Measurements from ENCODE around the gene CAMTA1.

CAMTA1 gene

DNA sequence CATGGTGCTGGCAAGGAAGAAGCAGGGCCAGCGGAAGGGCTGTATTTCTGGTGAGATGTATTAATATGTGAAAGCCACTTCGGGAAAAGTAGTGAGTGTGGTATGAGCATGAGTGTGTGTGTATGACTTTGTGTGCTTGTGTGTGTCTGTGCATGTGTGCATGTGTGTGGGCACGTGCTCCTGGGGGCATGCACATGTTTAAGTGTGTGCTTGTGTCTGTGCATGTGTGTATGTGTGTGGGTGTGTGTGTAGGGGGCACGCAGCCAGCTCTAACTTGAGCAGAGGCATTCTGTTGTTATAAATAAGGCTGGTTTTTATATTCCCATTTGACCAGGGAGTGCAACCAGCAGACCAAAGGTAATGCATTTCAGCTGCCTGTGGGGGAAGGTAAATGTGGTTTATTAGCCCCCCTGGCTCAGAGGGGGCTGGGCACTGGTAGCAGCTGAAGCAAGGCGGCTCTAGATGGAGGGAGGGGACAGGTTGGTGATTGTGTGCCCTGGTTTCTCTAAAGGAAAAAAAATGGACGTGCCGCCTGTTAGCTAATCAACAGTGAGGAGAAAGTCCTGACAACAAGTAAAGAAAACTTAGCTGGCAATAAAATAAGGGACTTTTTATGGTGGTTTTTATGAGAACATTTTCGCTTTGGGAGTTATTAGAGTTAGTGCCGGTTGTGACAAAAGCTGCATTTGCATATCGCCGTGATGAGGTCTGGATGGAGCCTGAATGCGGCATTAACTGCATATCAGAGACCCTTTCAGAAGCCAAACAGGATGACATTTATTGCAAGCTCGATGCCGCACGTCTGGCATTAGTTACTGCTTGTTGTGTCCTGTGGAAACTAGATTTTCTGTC, 180.1 kb downstream of the CAMTA1 start (continued):
- TF ChIP-seq ZNF423 (tag by site-specific recombination; IDR thresholded peaks at IDR 0.05), result no peak
- TF ChIP-seq ZNF610 (tag by site-specific recombination; IDR thresholded peaks at IDR 0.05; ENCODE audit: borderline replicate concordance), result no peak
- TF ChIP-seq ZNF19 (tag by site-specific recombination; IDR thresholded peaks at IDR 0.05; ENCODE audit: low read depth), result no peak
- TF ChIP-seq SETDB1 (IDR thresholded peaks at IDR 0.05; ENCODE audit: insufficient read length, low read length), result no peak
- no peak for TF ChIP-seq ZNF426 (tag by site-specific recombination; IDR thresholded peaks at IDR 0.05)
- TF ChIP-seq YY1 (tag by site-specific recombination; IDR thresholded peaks at IDR 0.05), result no peak
- TF ChIP-seq SP2 (tag by site-specific recombination; IDR thresholded peaks at IDR 0.05), result no peak
- TF ChIP-seq ZFP41 (tag by site-specific recombination; IDR thresholded peaks at IDR 0.05; ENCODE audit: borderline replicate concordance), result no peak
- TF ChIP-seq ZFHX2 (tag by site-specific recombination; conservative IDR thresholded peaks at IDR 0.05), result peak; percentile 93
- TF ChIP-seq, protein P1, sequence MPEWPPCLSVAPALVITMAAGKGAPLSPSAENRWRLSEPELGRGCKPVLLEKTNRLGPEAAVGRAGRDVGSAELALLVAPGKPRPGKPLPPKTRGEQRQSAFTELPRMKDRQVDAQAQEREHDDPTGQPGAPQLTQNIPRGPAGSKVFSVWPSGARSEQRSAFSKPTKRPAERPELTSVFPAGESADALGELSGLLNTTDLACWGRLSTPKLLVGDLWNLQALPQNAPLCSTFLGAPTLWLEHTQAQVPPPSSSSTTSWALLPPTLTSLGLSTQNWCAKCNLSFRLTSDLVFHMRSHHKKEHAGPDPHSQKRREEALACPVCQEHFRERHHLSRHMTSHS (tag by site-specific recombination; IDR thresholded peaks at IDR 0.05), result no peak
- TF ChIP-seq, protein P2, sequence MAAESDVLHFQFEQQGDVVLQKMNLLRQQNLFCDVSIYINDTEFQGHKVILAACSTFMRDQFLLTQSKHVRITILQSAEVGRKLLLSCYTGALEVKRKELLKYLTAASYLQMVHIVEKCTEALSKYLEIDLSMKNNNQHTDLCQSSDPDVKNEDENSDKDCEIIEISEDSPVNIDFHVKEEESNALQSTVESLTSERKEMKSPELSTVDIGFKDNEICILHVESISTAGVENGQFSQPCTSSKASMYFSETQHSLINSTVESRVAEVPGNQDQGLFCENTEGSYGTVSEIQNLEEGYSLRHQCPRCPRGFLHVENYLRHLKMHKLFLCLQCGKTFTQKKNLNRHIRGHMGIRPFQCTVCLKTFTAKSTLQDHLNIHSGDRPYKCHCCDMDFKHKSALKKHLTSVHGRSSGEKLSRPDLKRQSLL (tag by site-specific recombination; IDR thresholded peaks at IDR 0.05), result no peak
- TF ChIP-seq RBAK (tag by site-specific recombination; IDR thresholded peaks at IDR 0.05), result no peak
- TF ChIP-seq ZNF561 (tag by site-specific recombination; IDR thresholded peaks at IDR 0.05; ENCODE audit: borderline replicate concordance), result no peak
- no peak for TF ChIP-seq ZNF138 (tag by site-specific recombination; IDR thresholded peaks at IDR 0.05; ENCODE audit: borderline replicate concordance)
- no peak for TF ChIP-seq ZBTB8A (tag by site-specific recombination; IDR thresholded peaks at IDR 0.05)
- no peak for TF ChIP-seq ZNF266 (tag by site-specific recombination; IDR thresholded peaks at IDR 0.05; ENCODE audit: low read depth)
- TF ChIP-seq FEZF1 (tag by site-specific recombination; IDR thresholded peaks at IDR 0.05), result no peak
- TF ChIP-seq, protein P3, sequence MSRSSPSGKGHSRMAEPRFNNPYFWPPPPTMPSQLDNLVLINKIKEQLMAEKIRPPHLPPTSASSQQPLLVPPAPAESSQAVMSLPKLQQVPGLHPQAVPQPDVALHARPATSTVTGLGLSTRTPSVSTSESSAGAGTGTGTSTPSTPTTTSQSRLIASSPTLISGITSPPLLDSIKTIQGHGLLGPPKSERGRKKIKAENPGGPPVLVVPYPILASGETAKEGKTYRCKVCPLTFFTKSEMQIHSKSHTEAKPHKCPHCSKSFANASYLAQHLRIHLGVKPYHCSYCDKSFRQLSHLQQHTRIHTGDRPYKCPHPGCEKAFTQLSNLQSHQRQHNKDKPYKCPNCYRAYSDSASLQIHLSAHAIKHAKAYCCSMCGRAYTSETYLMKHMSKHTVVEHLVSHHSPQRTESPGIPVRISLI (tag by site-specific recombination; IDR thresholded peaks at IDR 0.05), result no peak
- no peak for TF ChIP-seq ZNF626 (tag by site-specific recombination; IDR thresholded peaks at IDR 0.05)
- TF ChIP-seq ZNF391 (tag by site-specific recombination; IDR thresholded peaks at IDR 0.05; ENCODE audit: borderline replicate concordance, low read depth), result 0 out of 2 replicates have a peak, but pooled peaks have one; percentile 19
- TF ChIP-seq ZNF239 (tag by site-specific recombination; IDR thresholded peaks at IDR 0.05), result no peak
- no peak for TF ChIP-seq ZNF660 (tag by site-specific recombination; IDR thresholded peaks at IDR 0.05)
- TF ChIP-seq, protein P4, sequence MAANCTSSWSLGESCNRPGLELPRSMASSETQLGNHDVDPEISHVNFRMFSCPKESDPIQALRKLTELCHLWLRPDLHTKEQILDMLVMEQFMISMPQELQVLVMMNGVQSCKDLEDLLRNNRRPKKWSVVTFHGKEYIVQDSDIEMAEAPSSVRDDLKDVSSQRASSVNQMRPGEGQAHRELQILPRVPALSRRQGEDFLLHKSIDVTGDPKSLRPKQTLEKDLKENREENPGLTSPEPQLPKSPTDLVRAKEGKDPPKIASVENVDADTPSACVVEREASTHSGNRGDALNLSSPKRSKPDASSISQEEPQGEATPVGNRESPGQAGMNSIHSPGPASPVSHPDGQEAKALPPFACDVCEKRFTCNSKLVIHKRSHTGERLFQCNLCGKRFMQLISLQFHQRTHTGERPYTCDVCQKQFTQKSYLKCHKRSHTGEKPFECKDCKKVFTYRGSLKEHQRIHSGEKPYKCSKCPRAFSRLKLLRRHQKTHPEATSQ (tag by site-specific recombination; IDR thresholded peaks at IDR 0.05), result no peak
- TF ChIP-seq, protein P5, sequence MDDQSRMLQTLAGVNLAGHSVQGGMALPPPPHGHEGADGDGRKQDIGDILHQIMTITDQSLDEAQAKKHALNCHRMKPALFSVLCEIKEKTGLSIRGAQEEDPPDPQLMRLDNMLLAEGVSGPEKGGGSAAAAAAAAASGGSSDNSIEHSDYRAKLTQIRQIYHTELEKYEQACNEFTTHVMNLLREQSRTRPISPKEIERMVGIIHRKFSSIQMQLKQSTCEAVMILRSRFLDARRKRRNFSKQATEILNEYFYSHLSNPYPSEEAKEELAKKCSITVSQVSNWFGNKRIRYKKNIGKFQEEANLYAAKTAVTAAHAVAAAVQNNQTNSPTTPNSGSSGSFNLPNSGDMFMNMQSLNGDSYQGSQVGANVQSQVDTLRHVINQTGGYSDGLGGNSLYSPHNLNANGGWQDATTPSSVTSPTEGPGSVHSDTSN (CRISPR knock-in tag; IDR thresholded peaks at IDR 0.05), result no peak
- TF ChIP-seq ZNF510 (tag by site-specific recombination; IDR thresholded peaks at IDR 0.05; ENCODE audit: insufficient replicate concordance), result no peak
- no peak for TF ChIP-seq MEIS1 (CRISPR knock-in tag; IDR thresholded peaks at IDR 0.05; ENCODE audit: borderline replicate concordance)
- TF ChIP-seq ZNF416 (tag by site-specific recombination; IDR thresholded peaks at IDR 0.05), result no peak
- no peak for TF ChIP-seq ZNF157 (tag by site-specific recombination; IDR thresholded peaks at IDR 0.05)
- TF ChIP-seq, protein P6, sequence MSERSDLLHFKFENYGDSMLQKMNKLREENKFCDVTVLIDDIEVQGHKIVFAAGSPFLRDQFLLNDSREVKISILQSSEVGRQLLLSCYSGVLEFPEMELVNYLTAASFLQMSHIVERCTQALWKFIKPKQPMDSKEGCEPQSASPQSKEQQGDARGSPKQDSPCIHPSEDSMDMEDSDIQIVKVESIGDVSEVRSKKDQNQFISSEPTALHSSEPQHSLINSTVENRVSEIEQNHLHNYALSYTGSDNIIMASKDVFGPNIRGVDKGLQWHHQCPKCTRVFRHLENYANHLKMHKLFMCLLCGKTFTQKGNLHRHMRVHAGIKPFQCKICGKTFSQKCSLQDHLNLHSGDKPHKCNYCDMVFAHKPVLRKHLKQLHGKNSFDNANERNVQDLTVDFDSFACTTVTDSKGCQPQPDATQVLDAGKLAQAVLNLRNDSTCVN (tag by site-specific recombination; optimal IDR thresholded peaks at IDR 0.05), result no peak
- no peak for TF ChIP-seq ZFP37 (tag by site-specific recombination; IDR thresholded peaks at IDR 0.05)
- TF ChIP-seq ZNF274 (IDR thresholded peaks at IDR 0.05; ENCODE audit: low read length), result no peak
- TF ChIP-seq ZNF274 (tag by site-specific recombination; IDR thresholded peaks at IDR 0.05; ENCODE audit: borderline replicate concordance), result no peak
- no peak for TF ChIP-seq ZNF202 (tag by site-specific recombination; IDR thresholded peaks at IDR 0.05; ENCODE audit: borderline replicate concordance)

All from HEK293 (cell line).